Caco-2 (cell line): ENCODE results near the gene PRND. TPM values are rescaled to one million over a fixed set of nuclear protein-coding genes. Genes with fewer than 3 reads are reported as not detected.
"Not testable (repeated sequence)": the region's sequence is repeated elsewhere in the genome, so short reads cannot be mapped to it uniquely, and the experiment has no call there.

Source experiments
- BruUV-seq: library from RNA; stranded (reverse); fragments of 400-500 nt; replicated peaks from 2 replicates; lab custom pipeline; 2021; lab: Mats Ljungman, UMichigan
- CTCF ChIA-PET: fragments of 300-600 bp; sonication (Branson Sonifier 250); formaldehyde crosslinking; loops from one replicate; lab custom pipeline; 2022; ENCODE audit warnings: antibody characterized with exemption; lab: Charles Lee
- POLR2A ChIA-PET: fragments of 300-600 bp; sonication (Branson Sonifier 250); formaldehyde crosslinking; loops from one replicate; lab custom pipeline; 2022; ENCODE audit warnings: antibody characterized with exemption; lab: Charles Lee
- DNase-seq, 2 experiments: peaks; one replicate each; pipeline versions ENCODE4 v3.0.0 to v3.0.0-alpha.2; 2020 to 2022
- H3K27me3 ChIP-seq: replicated peaks from 2 replicates; pipeline ENCODE4 v1.6.0; 2011; ENCODE audit warnings: low read length; ENCODE audit not compliant: control insufficient read depth, insufficient read depth
- H3K36me3 ChIP-seq: 2 replicates; pipeline ENCODE4 v1.5.1; 2011; ENCODE audit warnings: low read length; ENCODE audit not compliant: control insufficient read depth, insufficient read depth
- H3K4me1 ChIP-seq: fragments of 250-450 bp; sonication (Bioruptor Pico); 2 replicates; pipeline ENCODE4 v1.5.1; 2020; ENCODE audit warnings: mild to moderate bottlenecking
- H3K4me3 ChIP-seq: 2 replicates; pipeline ENCODE4 v1.5.1; 2011; ENCODE audit warnings: low read depth, mild to moderate bottlenecking, control low read depth, low read length
- H3K9me3 ChIP-seq: fragments of 250-450 bp; sonication (Bioruptor Pico); 2 replicates; pipeline ENCODE4 v1.5.1; 2020; ENCODE audit warnings: mild to moderate bottlenecking, moderate library complexity
- H3K27ac Mint-ChIP-seq: one replicate; pipeline ENCODE4 v1.8.0; 2022; ENCODE audit warnings: mixed read lengths; ENCODE audit not compliant: unreplicated experiment
- H3K27me3 Mint-ChIP-seq: one replicate; pipeline ENCODE4 v1.8.0; 2022; ENCODE audit warnings: mixed read lengths; ENCODE audit not compliant: insufficient read depth, unreplicated experiment
- H3K36me3 Mint-ChIP-seq: one replicate; pipeline ENCODE4 v1.8.0; 2022; ENCODE audit warnings: mild to moderate bottlenecking, mixed read lengths; ENCODE audit not compliant: insufficient read depth, unreplicated experiment
- H3K4me1 Mint-ChIP-seq: one replicate; pipeline ENCODE4 v1.8.0; 2022; ENCODE audit warnings: low read depth, mixed read lengths; ENCODE audit not compliant: unreplicated experiment
- H3K4me3 Mint-ChIP-seq: one replicate; pipeline ENCODE4 v1.8.0; 2022; ENCODE audit warnings: mild to moderate bottlenecking, moderate library complexity, mixed read lengths; ENCODE audit not compliant: unreplicated experiment
- H3K9me3 Mint-ChIP-seq: one replicate; pipeline ENCODE4 v1.8.0; 2022; ENCODE audit warnings: mixed read lengths; ENCODE audit not compliant: unreplicated experiment
- intact Hi-C: fragments of 100-400 bp; cut with micrococcal nuclease; formaldehyde crosslinking; loops from one replicate; pipeline ENCODE4 v1.10.0; 2022; ENCODE audit not compliant: unreplicated experiment
- total RNA-seq: library from RNA; stranded (reverse); gene quantifications from 2 replicates; pipeline ENCODE4 v1.2.3, GENCODE V29; 2022
- TF ChIP-seq, protein P1 (sequence below), 2 experiments: fragments of 200-600 bp in 1 of 2; IDR thresholded peaks; 1 replicate in 1 of 2; 2 replicates in 1 of 2; pipeline versions ENCODE4 v1.5.1 to v1.8.0; 2011 to 2022; ENCODE audit warnings: antibody characterized with exemption in 1 of 2, control low read depth in 1 of 2, inconsistent platforms in 1 of 2, low read depth in 1 of 2, low read length in 1 of 2, mild to moderate bottlenecking in 1 of 2, moderate library complexity in 1 of 2; ENCODE audit not compliant: insufficient read depth in 1 of 2, severe bottlenecking in 1 of 2, unreplicated experiment in 1 of 2

The PRND gene
- total RNA-seq, 1 experiment from 2014 or later = not detected

DNA sequence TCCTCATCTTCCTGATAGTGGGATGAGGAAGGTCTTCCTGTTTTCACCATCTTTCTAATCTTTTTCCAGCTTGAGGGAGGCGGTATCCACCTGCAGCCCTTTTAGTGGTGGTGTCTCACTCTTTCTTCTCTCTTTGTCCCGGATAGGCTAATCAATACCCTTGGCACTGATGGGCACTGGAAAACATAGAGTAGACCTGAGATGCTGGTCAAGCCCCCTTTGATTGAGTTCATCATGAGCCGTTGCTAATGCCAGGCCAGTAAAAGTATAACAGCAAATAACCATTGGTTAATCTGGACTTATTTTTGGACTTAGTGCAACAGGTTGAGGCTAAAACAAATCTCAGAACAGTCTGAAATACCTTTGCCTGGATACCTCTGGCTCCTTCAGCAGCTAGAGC is 21.8 kb upstream of the PRND start:
- no peaks in the 10 kb centered on the region for H3K36me3 ChIP-seq
- no TSS peak for BruUV-seq
- peaks cover 10% of the 10 kb centered on the region for H3K4me1 ChIP-seq

DNA sequence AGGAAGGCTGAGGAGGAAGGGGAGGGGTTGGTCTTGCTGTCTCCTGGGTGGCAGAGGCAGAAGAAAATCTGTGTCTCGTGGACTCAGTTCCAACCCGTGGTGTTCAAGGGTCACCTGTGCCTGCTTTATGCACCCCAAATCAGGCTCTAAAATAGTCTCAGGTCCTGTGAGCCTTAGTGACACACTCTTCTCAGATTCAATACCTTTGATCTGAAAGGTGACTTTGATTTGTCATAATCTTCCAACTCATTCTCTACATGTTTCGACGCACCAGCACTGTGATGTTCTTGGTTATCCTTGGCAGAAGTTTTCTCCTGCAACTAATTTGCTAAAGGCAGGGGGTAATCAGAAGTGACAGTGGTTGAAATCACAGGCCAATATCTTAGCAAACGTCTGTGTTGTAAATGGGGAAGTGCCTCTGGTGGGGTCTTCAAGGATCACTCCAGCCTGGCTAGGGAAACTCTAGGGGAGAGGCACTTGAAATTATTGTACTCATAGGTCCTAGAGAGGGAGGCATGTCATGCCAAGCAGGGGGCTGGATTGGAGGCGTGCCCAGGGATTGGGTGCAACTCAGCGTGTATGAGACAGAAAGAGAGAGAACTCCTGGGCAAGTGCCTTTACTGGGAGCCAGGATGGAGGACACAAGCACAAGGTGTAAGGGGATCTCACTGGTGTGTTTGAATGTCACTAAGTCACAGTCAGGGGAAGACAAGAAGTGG is 19.0 kb upstream of the PRND start:
- Mint-ChIP-seq H3K27ac (no peak overlapping the region), H3K4me1 (no peaks in the 10 kb centered on the region), H3K27me3 (no peaks in the 10 kb centered on the region), H3K4me3 (no peak overlapping the region), H3K9me3 (no peaks in the 10 kb centered on the region), H3K36me3 (no peaks in the 10 kb centered on the region)
- no TSS peak for BruUV-seq
- CTCF ChIA-PET = no interaction called here
- H3K27me3 ChIP-seq = no peaks in the 10 kb centered on the region
- H3K9me3 ChIP-seq = no peaks in the 10 kb centered on the region
- TF ChIP-seq, protein P1, sequence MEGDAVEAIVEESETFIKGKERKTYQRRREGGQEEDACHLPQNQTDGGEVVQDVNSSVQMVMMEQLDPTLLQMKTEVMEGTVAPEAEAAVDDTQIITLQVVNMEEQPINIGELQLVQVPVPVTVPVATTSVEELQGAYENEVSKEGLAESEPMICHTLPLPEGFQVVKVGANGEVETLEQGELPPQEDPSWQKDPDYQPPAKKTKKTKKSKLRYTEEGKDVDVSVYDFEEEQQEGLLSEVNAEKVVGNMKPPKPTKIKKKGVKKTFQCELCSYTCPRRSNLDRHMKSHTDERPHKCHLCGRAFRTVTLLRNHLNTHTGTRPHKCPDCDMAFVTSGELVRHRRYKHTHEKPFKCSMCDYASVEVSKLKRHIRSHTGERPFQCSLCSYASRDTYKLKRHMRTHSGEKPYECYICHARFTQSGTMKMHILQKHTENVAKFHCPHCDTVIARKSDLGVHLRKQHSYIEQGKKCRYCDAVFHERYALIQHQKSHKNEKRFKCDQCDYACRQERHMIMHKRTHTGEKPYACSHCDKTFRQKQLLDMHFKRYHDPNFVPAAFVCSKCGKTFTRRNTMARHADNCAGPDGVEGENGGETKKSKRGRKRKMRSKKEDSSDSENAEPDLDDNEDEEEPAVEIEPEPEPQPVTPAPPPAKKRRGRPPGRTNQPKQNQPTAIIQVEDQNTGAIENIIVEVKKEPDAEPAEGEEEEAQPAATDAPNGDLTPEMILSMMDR (IDR thresholded peaks at IDR 0.05; ENCODE audit: insufficient read depth in 1 of 2, low read depth in 1 of 2, low read length in 1 of 2, severe bottlenecking in 1 of 2, unreplicated experiment in 1 of 2) = no peak
- POLR2A ChIA-PET = no interaction called here
- no peak overlapping the region for H3K4me3 ChIP-seq
- no peaks in the 10 kb centered on the region for H3K36me3 ChIP-seq
- no peak for DNase-seq
- intact Hi-C loops = no loop called here
- peaks cover 10% of the 10 kb centered on the region for H3K4me1 ChIP-seq

More for the DNA sequence above, 21.8 kb upstream of the PRND start:
- no peaks in the 10 kb centered on the region for H3K27me3 Mint-ChIP-seq
- ChIA-PET CTCF (no interaction called here), POLR2A (no interaction called here)
- TF ChIP-seq, protein P1 (IDR thresholded peaks at IDR 0.05; ENCODE audit: insufficient read depth in 1 of 2, low read depth in 1 of 2, low read length in 1 of 2, severe bottlenecking in 1 of 2, unreplicated experiment in 1 of 2) = no peak
- H3K9me3 Mint-ChIP-seq = no peaks in the 10 kb centered on the region
- Histone ChIP-seq H3K9me3 (no peaks in the 10 kb centered on the region), H3K27me3 (no peaks in the 10 kb centered on the region), H3K4me3 (no peak overlapping the region)
- no peak overlapping the region for H3K4me3 Mint-ChIP-seq
- H3K27ac Mint-ChIP-seq = no peak overlapping the region
- no peaks in the 10 kb centered on the region for H3K4me1 Mint-ChIP-seq
- intact Hi-C loops = no loop called here
- DNase-seq = no peak
- H3K36me3 Mint-ChIP-seq = no peaks in the 10 kb centered on the region

DNA sequence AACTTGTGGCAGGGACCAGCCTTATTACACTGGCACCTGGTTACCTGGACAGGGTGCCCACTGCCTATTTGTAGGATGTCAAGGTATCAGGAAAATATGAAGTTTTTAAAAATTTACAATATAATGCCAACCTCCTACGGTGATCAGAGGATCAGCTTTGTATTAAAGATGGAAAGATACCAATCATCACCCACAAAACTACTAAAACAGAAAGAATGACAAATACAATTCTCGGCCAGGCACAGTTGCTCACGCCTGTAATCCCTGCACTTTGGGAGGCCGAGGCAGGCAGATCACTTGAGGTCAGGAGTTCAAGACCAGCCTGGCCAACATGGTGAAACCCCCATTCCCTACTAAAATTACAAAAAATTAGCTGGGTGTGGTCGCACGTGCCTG is 18.4 kb upstream of the PRND start:
- ChIA-PET POLR2A (no interaction called here), CTCF (no interaction called here)
- Mint-ChIP-seq H3K27me3 (no peaks in the 10 kb centered on the region), H3K27ac (no peak overlapping the region), H3K36me3 (no peaks in the 10 kb centered on the region), H3K4me1 (no peaks in the 10 kb centered on the region), H3K9me3 (no peaks in the 10 kb centered on the region), H3K4me3 (no peak overlapping the region)
- intact Hi-C loops = no loop called here
- DNase-seq = no peak
- H3K9me3 ChIP-seq = no peaks in the 10 kb centered on the region
- H3K4me1 ChIP-seq = peaks cover 10% of the 10 kb centered on the region
- no peak overlapping the region for H3K4me3 ChIP-seq
- BruUV-seq = no TSS peak
- H3K27me3 ChIP-seq = no peaks in the 10 kb centered on the region
- TF ChIP-seq, protein P1 (IDR thresholded peaks at IDR 0.05; ENCODE audit: insufficient read depth in 1 of 2, low read depth in 1 of 2, low read length in 1 of 2, severe bottlenecking in 1 of 2, unreplicated experiment in 1 of 2) = no peak
- no peaks in the 10 kb centered on the region for H3K36me3 ChIP-seq

DNA sequence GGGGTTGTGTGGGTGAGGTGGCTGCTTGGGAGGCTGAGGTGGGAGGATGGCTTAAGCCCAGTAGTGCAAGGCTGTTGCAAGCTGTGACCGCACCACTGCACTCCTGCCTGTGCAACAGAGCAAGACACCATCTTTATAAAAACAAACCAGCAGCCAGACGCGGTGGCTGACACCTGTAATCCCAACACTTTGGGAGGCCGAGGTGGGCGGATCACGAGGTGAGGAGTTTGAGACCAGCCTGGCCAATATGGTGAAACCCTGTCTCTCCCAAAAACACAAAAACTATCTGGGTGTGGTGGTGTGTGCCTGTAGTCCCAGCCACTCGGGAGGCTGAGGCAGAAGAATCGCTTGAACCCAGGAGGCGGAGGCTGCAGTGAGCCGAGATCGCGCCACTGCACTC is 14.8 kb upstream of the PRND start:
- CTCF ChIA-PET, H3K27me3 ChIP-seq, H3K4me1 Mint-ChIP-seq, BruUV-seq, H3K9me3 ChIP-seq, H3K4me3 ChIP-seq, H3K27ac Mint-ChIP-seq, intact Hi-C loops, POLR2A ChIA-PET, H3K4me3 Mint-ChIP-seq, H3K36me3 ChIP-seq, H3K9me3 Mint-ChIP-seq, H3K27me3 Mint-ChIP-seq, DNase-seq, H3K36me3 Mint-ChIP-seq: not testable (repeated sequence)
- peaks cover 10% of the 10 kb centered on the region for H3K4me1 ChIP-seq
